Neural progenitor cell (in vitro differentiated cells): ENCODE measurements around the gene CCDC188.

ENCODE experiments used
- CTCF ChIP-seq: fragments of 200-600 bp; sonication (generic); IDR thresholded peaks from 2 replicates; pipeline ENCODE4 v1.5.1; 2017; ENCODE audit warnings: antibody characterized with exemption, mild to moderate bottlenecking
- EZH2 ChIP-seq: fragments of 200-600 bp; sonication (generic); IDR thresholded peaks from 2 replicates; pipeline ENCODE4 v1.6.1; 2017; ENCODE audit warnings: antibody characterized with exemption, mild to moderate bottlenecking, moderate library complexity
- EZH2phosphoT487 ChIP-seq: fragments of 200-600 bp; sonication (generic); IDR thresholded peaks from 2 replicates; pipeline ENCODE4 v1.6.1; 2017; ENCODE audit warnings: antibody characterized with exemption

- TF ChIP-seq EZH2 (no peak), CTCF (no peak), EZH2phosphoT487 (no peak)
Observed at GRCh38 chr22:20197407-20198030, 46.7 kb upstream of the CCDC188 start.
